Measurements from ENCODE around the gene MRPL52. TPM values are rescaled to one million over a fixed set of nuclear protein-coding genes. Genes with fewer than 3 reads are reported as not detected.

The MRPL52 gene
- total RNA-seq, 1 experiment from 2014 or later, result 180 TPM

- DNase-seq, result no peak
- no peaks in the 10 kb centered on the region for H3K79me2 ChIP-seq (ENCODE audit: low read length)
- no peak overlapping the region for H3K27ac ChIP-seq (ENCODE audit: low read length)
- no peaks in the 10 kb centered on the region for H3K27me3 ChIP-seq (ENCODE audit: low read length)
- CTCF ChIA-PET, result no interaction called here
- no peaks in the 10 kb centered on the region for H3K9me2 ChIP-seq (replicated peaks; ENCODE audit: low read length)
- POLR2A ChIA-PET (ENCODE audit: unreplicated experiment), result no interaction called here
- ATAC-seq, result no peak
- no peak overlapping the region for H3K4me3 ChIP-seq (ENCODE audit: low read length)
- TF ChIP-seq EZH2phosphoT487 (IDR thresholded peaks at IDR 0.05; ENCODE audit: borderline replicate concordance, low read length) (no peak), EZH2 (IDR thresholded peaks at IDR 0.05; ENCODE audit: low read length, unreplicated experiment) (no peak), CTCF (conservative IDR thresholded peaks at IDR 0.05; ENCODE audit: low read depth, low read length) (no peak)
- no peaks in the 10 kb centered on the region for H3K9me3 ChIP-seq (ENCODE audit: low read length)
- no TSS peak for BruUV-seq (replicated peaks)
- no peaks in the 10 kb centered on the region for H3F3A ChIP-seq (ENCODE audit: low read length, unreplicated experiment)
- no peak overlapping the region for H3K4me2 ChIP-seq (ENCODE audit: low read length)
- no peaks in the 10 kb centered on the region for H3K36me3 ChIP-seq (ENCODE audit: low read depth, low read length)
- H4K20me1 ChIP-seq (ENCODE audit: low read length), result no peaks in the 10 kb centered on the region
- peaks cover 4% of the 10 kb centered on the region; the same call in 1 of the 2 replicates for H3K4me1 ChIP-seq (ENCODE audit: insufficient read depth, low read length)
- intact Hi-C loops (cut with micrococcal nuclease), result loop anchor here (10.0 kb wide), 1 partner anchor 158 kb away; no protein-coding TSS in a partner anchor
- no peak overlapping the region for H2AFZ ChIP-seq (ENCODE audit: low read length)
- H3K9ac ChIP-seq (ENCODE audit: low read length), result no peak overlapping the region
Measured at GRCh38 chr14:22813145-22813544, 16.5 kb upstream of the MRPL52 start.

GRCh38 chr14:22814373-22814772, 15.3 kb upstream of the MRPL52 start:
- H3K9ac ChIP-seq (ENCODE audit: low read length), result no peak overlapping the region
- H3F3A ChIP-seq (ENCODE audit: low read length, unreplicated experiment), result no peaks in the 10 kb centered on the region
- no peaks in the 10 kb centered on the region for H3K9me3 ChIP-seq (ENCODE audit: low read length)
- no peaks in the 10 kb centered on the region for H3K27me3 ChIP-seq (ENCODE audit: low read length)
- peaks cover 5% of the 10 kb centered on the region for H3K4me1 ChIP-seq (ENCODE audit: insufficient read depth, low read length)
- H3K4me2 ChIP-seq (ENCODE audit: low read length), result no peak overlapping the region
- no peak for TF ChIP-seq EZH2phosphoT487 (IDR thresholded peaks at IDR 0.05; ENCODE audit: borderline replicate concordance, low read length)
- TF ChIP-seq CTCF (conservative IDR thresholded peaks at IDR 0.05; ENCODE audit: low read depth, low read length), result no peak
- no peak for TF ChIP-seq EZH2 (IDR thresholded peaks at IDR 0.05; ENCODE audit: low read length, unreplicated experiment)
- ATAC-seq (no peak), DNase-seq (no peak)
- no peaks in the 10 kb centered on the region for H3K79me2 ChIP-seq (ENCODE audit: low read length)
- H4K20me1 ChIP-seq (ENCODE audit: low read length), result no peaks in the 10 kb centered on the region
- intact Hi-C loops (cut with micrococcal nuclease), result loop anchor here (10.0 kb wide), 1 partner anchor 160 kb away; no protein-coding TSS in a partner anchor
- no TSS peak for BruUV-seq (replicated peaks)
- no peaks in the 10 kb centered on the region for H3K36me3 ChIP-seq (ENCODE audit: low read depth, low read length)
- ChIA-PET CTCF (no interaction called here), POLR2A (ENCODE audit: unreplicated experiment) (no interaction called here)
- H2AFZ ChIP-seq (ENCODE audit: low read length), result no peak overlapping the region
- H3K9me2 ChIP-seq (replicated peaks; ENCODE audit: low read length), result no peaks in the 10 kb centered on the region
- no peak overlapping the region for H3K27ac ChIP-seq (ENCODE audit: low read length)
- no peak overlapping the region for H3K4me3 ChIP-seq (ENCODE audit: low read length)

- H3F3A ChIP-seq (ENCODE audit: low read length, unreplicated experiment), result no peaks in the 10 kb centered on the region
- no peak within 1 kb of the TSS for H3K9ac ChIP-seq (ENCODE audit: low read length)
- ATAC-seq (no peak), DNase-seq (no peak)
- no peak within 1 kb of the TSS for H3K27ac ChIP-seq (ENCODE audit: low read length)
- H2AFZ ChIP-seq (ENCODE audit: low read length), result peak within 1 kb of the TSS; percentile 44; the same call in 1 of the 2 replicates
- H3K9me2 ChIP-seq (replicated peaks; ENCODE audit: low read length), result no peaks in the 10 kb centered on the region
- H3K4me3 ChIP-seq (ENCODE audit: low read length), result no peak within 1 kb of the TSS
- no peaks in the 10 kb centered on the region for H3K79me2 ChIP-seq (ENCODE audit: low read length)
- no peak within 1 kb of the TSS for H3K4me2 ChIP-seq (ENCODE audit: low read length)
- ChIA-PET CTCF (no interaction called here), POLR2A (ENCODE audit: unreplicated experiment) (no interaction called here)
- no peak for TF ChIP-seq EZH2phosphoT487 (IDR thresholded peaks at IDR 0.05; ENCODE audit: borderline replicate concordance, low read length)
- TF ChIP-seq EZH2 (IDR thresholded peaks at IDR 0.05; ENCODE audit: low read length, unreplicated experiment), result no peak
- no peak for TF ChIP-seq CTCF (conservative IDR thresholded peaks at IDR 0.05; ENCODE audit: low read depth, low read length)
- H3K27me3 ChIP-seq (ENCODE audit: low read length), result no peaks in the 10 kb centered on the region
- H3K36me3 ChIP-seq (ENCODE audit: low read depth, low read length), result no peaks in the 10 kb centered on the region
- H3K4me1 ChIP-seq (ENCODE audit: insufficient read depth, low read length), result peaks cover 13% of the 10 kb centered on the region
- BruUV-seq (replicated peaks), result no TSS peak
- no peaks in the 10 kb centered on the region for H4K20me1 ChIP-seq (ENCODE audit: low read length)
- no peaks in the 10 kb centered on the region for H3K9me3 ChIP-seq (ENCODE audit: low read length)
- intact Hi-C loops (cut with micrococcal nuclease), result loop anchor here (10.0 kb wide), 1 partner anchor 160 kb away; no protein-coding TSS in a partner anchor
Measured at GRCh38 chr14:22814941-22815713, 14.6 kb upstream of the MRPL52 start, which contains the start of gene SLC7A7. TSS of gene SLC7A7 (minus strand) at chr14:22815435. CDS start at chr14:22813398, 2,037 bp downstream.

Data from PC-3 (cell line).